Retinal pigment epithelial cell (primary cell): ENCODE measurements around the gene MYO1C.

ENCODE experiments used
- DNase-seq: peaks from one replicate; pipeline ENCODE4 v3.0.0-alpha.2; 2010; ENCODE audit warnings: low read depth
- H3K4me3 ChIP-seq: 2 replicates; pipeline ENCODE4 v1.5.1; 2011; ENCODE audit warnings: mild to moderate bottlenecking, low read length, control low read depth, moderate library complexity
- TF ChIP-seq, protein P1 (sequence below): conservative IDR thresholded peaks from 2 replicates; pipeline ENCODE4 v1.5.1; 2011; ENCODE audit warnings: low read depth, low read length, control low read depth, inconsistent platforms

Gene MYO1C

GRCh38 chr17:1505586-1505985 lies 13.1 kb upstream of the MYO1C start:
- TF ChIP-seq, protein P1, sequence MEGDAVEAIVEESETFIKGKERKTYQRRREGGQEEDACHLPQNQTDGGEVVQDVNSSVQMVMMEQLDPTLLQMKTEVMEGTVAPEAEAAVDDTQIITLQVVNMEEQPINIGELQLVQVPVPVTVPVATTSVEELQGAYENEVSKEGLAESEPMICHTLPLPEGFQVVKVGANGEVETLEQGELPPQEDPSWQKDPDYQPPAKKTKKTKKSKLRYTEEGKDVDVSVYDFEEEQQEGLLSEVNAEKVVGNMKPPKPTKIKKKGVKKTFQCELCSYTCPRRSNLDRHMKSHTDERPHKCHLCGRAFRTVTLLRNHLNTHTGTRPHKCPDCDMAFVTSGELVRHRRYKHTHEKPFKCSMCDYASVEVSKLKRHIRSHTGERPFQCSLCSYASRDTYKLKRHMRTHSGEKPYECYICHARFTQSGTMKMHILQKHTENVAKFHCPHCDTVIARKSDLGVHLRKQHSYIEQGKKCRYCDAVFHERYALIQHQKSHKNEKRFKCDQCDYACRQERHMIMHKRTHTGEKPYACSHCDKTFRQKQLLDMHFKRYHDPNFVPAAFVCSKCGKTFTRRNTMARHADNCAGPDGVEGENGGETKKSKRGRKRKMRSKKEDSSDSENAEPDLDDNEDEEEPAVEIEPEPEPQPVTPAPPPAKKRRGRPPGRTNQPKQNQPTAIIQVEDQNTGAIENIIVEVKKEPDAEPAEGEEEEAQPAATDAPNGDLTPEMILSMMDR = no peak
- H3K4me3 ChIP-seq = no peak overlapping the region
- DNase-seq = no peak

DNA sequence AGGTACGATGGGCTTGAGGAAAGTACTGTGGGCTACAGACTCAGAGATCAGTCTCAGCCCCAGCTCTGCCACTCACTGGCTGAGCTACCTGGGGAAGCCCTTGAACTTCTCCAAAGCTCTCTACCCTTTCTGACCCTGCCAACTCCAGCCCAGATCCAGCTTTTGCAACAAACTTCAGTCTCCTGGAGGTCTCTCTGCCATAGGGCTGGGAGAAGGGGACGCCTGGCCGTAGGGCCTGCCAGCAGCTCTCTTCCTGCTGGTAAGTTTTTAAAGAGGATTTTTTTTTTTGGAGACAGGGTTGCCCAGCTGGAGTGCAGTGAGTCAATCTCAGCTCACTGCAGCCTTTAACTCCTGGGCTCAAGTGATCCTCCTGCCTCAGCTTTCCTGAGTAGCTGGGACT lies 12.4 kb upstream of the MYO1C start:
- TF ChIP-seq, protein P1 = no peak
- no peak for DNase-seq
- H3K4me3 ChIP-seq = no peak overlapping the region

DNA sequence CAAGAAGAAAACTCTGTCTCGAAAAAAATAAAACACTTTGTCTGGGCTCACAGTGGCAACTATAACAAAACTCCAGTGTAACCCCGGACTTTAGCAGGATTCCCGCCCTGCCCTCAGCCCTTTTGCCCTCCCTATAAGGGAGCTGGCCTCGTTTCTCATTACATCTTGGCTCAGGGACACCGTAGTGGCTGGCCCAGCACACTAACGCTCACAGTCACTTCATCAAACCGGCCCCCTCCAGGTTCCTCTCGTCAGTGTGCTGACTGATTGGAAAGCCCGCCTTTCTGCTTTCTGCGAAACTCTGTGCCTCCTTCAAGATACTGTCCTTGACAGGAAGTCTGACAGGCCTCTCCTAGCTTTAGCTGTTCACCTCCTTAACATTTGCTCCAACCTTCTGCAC lies 11.2 kb upstream of the MYO1C start:
- TF ChIP-seq, protein P1 = no peak
- no peak overlapping the region for H3K4me3 ChIP-seq
- no peak for DNase-seq

DNA sequence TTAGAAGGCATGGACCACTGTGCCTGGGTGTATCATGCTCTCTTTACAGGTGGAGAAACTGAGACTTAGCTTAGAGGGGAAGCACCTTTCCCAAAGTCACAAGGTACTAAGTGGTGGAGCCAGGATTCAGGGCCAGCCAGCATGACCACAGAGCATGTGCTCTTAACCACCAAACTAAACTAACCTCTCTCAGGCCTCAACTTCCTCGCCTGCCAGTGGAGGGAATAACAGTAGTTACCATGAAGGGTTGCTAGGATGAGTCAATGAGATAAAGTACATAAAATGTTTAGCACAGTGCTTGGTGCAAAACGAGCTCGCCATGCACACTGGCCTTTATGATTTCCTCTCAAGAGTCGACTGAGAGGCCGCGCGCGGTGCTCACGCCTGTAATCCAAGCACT lies 6.4 kb upstream of the MYO1C start:
- H3K4me3 ChIP-seq = no peak overlapping the region
- TF ChIP-seq, protein P1 = no peak
- DNase-seq = no peak

GRCh38 chr17:1498233-1498632 lies 5.7 kb upstream of the MYO1C start:
- DNase-seq = no peak
- TF ChIP-seq, protein P1 = no peak
- no peak overlapping the region for H3K4me3 ChIP-seq

DNA sequence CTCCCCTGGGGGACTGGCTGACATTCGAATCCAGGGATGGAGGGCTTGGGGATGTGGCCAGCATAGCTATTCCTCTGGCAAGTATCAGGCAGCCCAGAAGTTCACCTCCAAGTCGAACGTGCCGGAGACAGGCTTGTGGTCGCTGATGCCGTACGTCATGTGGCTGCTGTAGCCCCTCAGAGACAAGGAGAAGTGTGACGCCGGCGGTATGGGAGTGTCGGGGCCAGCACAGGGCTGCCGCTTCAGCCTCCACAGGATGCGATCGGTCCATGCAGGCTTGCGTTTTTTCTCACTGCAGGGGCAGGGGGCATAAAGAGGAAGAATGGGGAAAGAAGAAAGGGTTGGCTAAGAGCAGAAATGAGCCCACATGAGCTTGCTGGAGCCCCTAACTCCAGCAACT lies 5.3 kb upstream of the MYO1C start:
- DNase-seq = no peak
- TF ChIP-seq, protein P1 = no peak
- H3K4me3 ChIP-seq = no peak overlapping the region

DNA sequence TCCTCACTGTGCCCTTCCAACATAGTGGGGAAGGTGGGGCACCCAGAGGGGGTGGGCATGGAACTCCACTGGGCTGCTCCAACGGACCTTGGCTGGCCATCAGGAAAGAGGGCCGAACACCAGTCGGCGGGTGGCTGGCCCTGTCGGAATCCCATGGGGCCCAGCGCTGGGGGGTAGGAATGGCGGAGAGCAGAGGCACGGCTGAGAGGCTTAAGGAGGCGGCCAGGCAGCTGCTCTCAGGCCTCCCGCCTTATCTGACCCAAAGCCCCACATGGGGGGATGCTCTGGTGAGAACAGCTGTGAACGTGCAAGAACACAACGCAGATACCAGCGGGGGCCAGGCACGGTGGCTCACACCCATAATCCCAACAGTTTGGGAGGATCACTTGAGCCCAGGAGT lies 4.4 kb upstream of the MYO1C start:
- H3K4me3 ChIP-seq = no peak overlapping the region
- DNase-seq = no peak
- TF ChIP-seq, protein P1 = no peak
